Heart left ventricle (tissue), 16 donors: ENCODE results near the gene TPR. TPM values are rescaled to one million over a fixed set of nuclear protein-coding genes. Genes with fewer than 3 reads are reported as not detected.

Experiments
- ATAC-seq, 4 donors: fragments of 200-7000 bp; cut with Tn5 transposase; one replicate each; pipeline ENCODE4 v1.9.1; 2020 to 2022; ENCODE audit warnings: moderate library complexity in 4 of 4, mild to moderate bottlenecking in 3 of 4, moderate number of reproducible peaks in 1 of 4
- DNase-seq, 5 donors: peaks; one replicate each; pipeline ENCODE4 v3.0.0-alpha.2; 2020
- H3K27ac ChIP-seq, 12 donors: fragments of 200-600 bp; sonication (generic) in 4 of 12; one replicate each; pipeline versions ENCODE4 v1.5.0 to v1.8.0; 2016 to 2022; ENCODE audit warnings: mild to moderate bottlenecking in 2 of 12
- H3K27me3 ChIP-seq, 9 donors: fragments of 200-600 bp; sonication (generic) in 2 of 9; one replicate each; pipeline versions ENCODE4 v1.5.1 to v1.8.0; 2016 to 2022; ENCODE audit warnings: mild to moderate bottlenecking in 3 of 9
- H3K36me3 ChIP-seq, 9 donors: fragments of 200-600 bp; sonication (generic) in 2 of 9; one replicate each; pipeline versions ENCODE4 v1.5.0 to v1.8.0; 2018 to 2022; ENCODE audit warnings: mild to moderate bottlenecking in 2 of 9
- H3K4me1 ChIP-seq, 12 donors: fragments of 200-600 bp; sonication (generic) in 4 of 12; one replicate each; pipeline versions ENCODE4 v1.5.0 to v1.8.0; 2016 to 2022; ENCODE audit warnings: mild to moderate bottlenecking in 3 of 12
- H3K4me3 ChIP-seq, 12 donors: fragments of 200-600 bp; sonication (generic) in 4 of 12; one replicate each; pipeline versions ENCODE4 v1.5.0 to v1.8.0; 2017 to 2022; ENCODE audit warnings: mild to moderate bottlenecking in 9 of 12, moderate library complexity in 4 of 12
- H3K9me3 ChIP-seq, 12 donors: fragments of 200-600 bp; sonication (generic) in 4 of 12; one replicate each; pipeline versions ENCODE4 v1.5.0 to v1.8.0; 2016 to 2022; ENCODE audit warnings: mild to moderate bottlenecking in 1 of 12
- POLR2A ChIP-seq, 2 donors: fragments of 450-650 bp; IDR thresholded peaks; one replicate each; pipeline ENCODE4 v1.6.1; 2017; ENCODE audit warnings: antibody characterized with exemption in 2 of 2, mild to moderate bottlenecking in 2 of 2, moderate library complexity in 2 of 2
- WGBS, 4 donors: extraction: QIAGEN DNeasy Blood & Tissue Kit in 2 of 4; methylation state at CpG; one replicate each; pipeline versions ENCODE4 v1.1.5 to v1.1.7; 2013 to 2018; 5-methylcytosine and 5-hydroxymethylcytosine counted together
- intact Hi-C, 10 donors: fragments of 100-400 bp; cut with DNase I; formaldehyde crosslinking; loops; one replicate each; pipeline versions ENCODE4 v1.11.1 to v1.14.2; 2022
- polyA plus RNA-seq, 2 donors: library from polyadenylated mRNA; stranded (reverse); fragments of 200-250 nt; gene quantifications; one replicate each; pipeline ENCODE4 v1.2.3, GENCODE V29; 2013
- total RNA-seq, 9 donors: library from RNA; depleted of rRNA in 2 of 9; stranded (reverse); fragments of >200 nt in 2 of 9; fragmentation: NEBNext Ultra II Directional in 3 of 9; extraction: Animal tissue kit (Norgen Biotek cat#: 25700) in 3 of 9; gene quantifications; one replicate each; pipeline versions ENCODE4 v1.1.0 to v1.2.4, GENCODE V29; 2016 to 2023
- TF ChIP-seq, protein P1 (sequence below), 12 donors: fragments of 200-600 bp; sonication (generic) in 4 of 12; IDR thresholded peaks; one replicate each; pipeline versions ENCODE4 v1.5.0 to v1.8.0; 2018 to 2022; ENCODE audit warnings: antibody characterized with exemption in 12 of 12, mild to moderate bottlenecking in 5 of 12
- donor health status: ischemic (EF 13 %, LVEDD 7.1; RV severe dilation, severe dysfunction).
- donor health status: healthy with polysubstance abuse.
- donor health status: DM: no; HTN: yes; CAD: no.
- donor health status: DM: no; HTN: no; CAD: no.
- donor health status: ischemic (EF 25% LVEDD 6.9; RV normal size, moderate dysfunction).
- donor health status: ischemic (EF 25% LVEDD 5.7; RV mildly dilated, moderate dysfunction).
- donor health status: healthy.
- donor health status: DM: yes; HTN: yes; CAD: no.
- donor health status: ischemic (EF 35%, LVEDD 5.7; RV mildly dilated, moderate dysfunction).
- donor health status: nonischemic (EF 11% LVEDD 7.7; RV severe dilation, severe dysfunction).
- donor health status: DM: yes; HTN: yes; CAD: no.
- donor health status: PGD.
- donor health status: ischemic (EF 29% LVEDD 5.4; RV normal size, mild dysfunction).
- donor health status: nonischemic (EF 23%, LVEDD 6.1; RV moderate dilation, normal function).

The TPR gene
- total and polyA plus RNA-seq, 11 donors: 11.0 to 90.8 (median 54.3) TPM

- H3K9me3 ChIP-seq: no peaks in the 10 kb centered on the region
- no peak for TF ChIP-seq POLR2A (IDR thresholded peaks at IDR 0.05)
- TF ChIP-seq, protein P1, sequence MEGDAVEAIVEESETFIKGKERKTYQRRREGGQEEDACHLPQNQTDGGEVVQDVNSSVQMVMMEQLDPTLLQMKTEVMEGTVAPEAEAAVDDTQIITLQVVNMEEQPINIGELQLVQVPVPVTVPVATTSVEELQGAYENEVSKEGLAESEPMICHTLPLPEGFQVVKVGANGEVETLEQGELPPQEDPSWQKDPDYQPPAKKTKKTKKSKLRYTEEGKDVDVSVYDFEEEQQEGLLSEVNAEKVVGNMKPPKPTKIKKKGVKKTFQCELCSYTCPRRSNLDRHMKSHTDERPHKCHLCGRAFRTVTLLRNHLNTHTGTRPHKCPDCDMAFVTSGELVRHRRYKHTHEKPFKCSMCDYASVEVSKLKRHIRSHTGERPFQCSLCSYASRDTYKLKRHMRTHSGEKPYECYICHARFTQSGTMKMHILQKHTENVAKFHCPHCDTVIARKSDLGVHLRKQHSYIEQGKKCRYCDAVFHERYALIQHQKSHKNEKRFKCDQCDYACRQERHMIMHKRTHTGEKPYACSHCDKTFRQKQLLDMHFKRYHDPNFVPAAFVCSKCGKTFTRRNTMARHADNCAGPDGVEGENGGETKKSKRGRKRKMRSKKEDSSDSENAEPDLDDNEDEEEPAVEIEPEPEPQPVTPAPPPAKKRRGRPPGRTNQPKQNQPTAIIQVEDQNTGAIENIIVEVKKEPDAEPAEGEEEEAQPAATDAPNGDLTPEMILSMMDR (IDR thresholded peaks at IDR 0.05): no peak
- ATAC-seq: no peak
- WGBS, 4 donors: 82 to 89% (median 84%) methylated on average over 3 of the region's 3 CpGs
- H3K27ac ChIP-seq: no peak overlapping the region
- H3K4me1 ChIP-seq: no peaks in the 10 kb centered on the region
- intact Hi-C loops: no loop called here
- H3K27me3 ChIP-seq: no peaks in the 10 kb centered on the region
- no peaks in the 10 kb centered on the region for H3K36me3 ChIP-seq
- no peak for DNase-seq
- no peak overlapping the region for H3K4me3 ChIP-seq
These were observed 77.5 kb downstream of the TPR start for GRCh38 chr1:186297439-186298045.

DNA sequence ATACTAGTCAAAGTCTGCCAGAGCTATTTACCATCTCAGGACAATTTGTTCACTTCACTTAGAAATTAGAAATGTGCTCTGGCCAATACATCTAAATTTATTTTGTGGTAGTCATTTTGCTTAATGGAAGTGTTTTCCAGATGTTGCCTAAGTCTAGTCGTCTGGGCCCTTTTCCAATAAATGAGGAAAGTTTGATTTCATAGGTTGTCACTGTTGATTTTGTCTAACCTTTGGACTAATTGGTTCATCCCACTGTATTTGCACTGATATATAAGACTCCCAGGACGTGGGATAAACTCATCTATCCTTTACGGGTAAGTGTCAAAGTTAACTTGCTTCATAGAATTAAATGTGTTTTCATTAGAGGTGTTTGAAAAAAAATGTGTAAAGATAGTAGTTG, 79.1 kb downstream of the TPR start, which contains the start of gene PRG4:
TSS of gene PRG4 (plus strand) at position 300 of the 400 bp plus-strand sequence.
- ATAC-seq: no peak

DNA sequence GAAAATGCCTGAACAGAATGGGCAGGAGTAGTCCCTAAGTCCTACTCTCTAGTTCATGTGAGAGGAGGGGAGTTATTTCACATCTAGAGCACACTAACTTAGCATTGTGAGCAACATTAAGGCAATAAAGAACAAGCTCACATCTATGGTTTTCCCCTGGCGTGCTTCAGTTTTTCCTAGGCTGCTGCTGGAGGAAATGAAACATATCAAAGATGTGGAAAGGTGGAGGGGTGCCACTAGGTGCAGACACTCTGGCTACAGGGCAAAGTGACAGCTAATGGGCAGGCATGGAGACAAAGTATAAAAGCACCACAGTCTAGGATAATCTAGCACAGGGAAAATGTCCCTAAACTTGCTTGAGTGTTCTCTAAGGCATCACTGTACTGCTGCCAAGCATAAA, 82.2 kb downstream of the TPR start:
- H3K27ac ChIP-seq: no peak overlapping the region
- H3K4me1 ChIP-seq: no peaks in the 10 kb centered on the region
- DNase-seq (no peak), ATAC-seq (no peak)
- no peaks in the 10 kb centered on the region for H3K9me3 ChIP-seq
- intact Hi-C loops: no loop called here
- H3K36me3 ChIP-seq: no peaks in the 10 kb centered on the region
- peaks cover 0 to 3% (median 0%) of the 10 kb centered on the region in 9 donors for H3K27me3 ChIP-seq
- 46 to 66% (median 58%) methylated on average over 1 of the region's 1 CpG for WGBS, 4 donors
- TF ChIP-seq, protein P1 (IDR thresholded peaks at IDR 0.05): no peak
- TF ChIP-seq POLR2A (IDR thresholded peaks at IDR 0.05): no peak
- H3K4me3 ChIP-seq: no peak overlapping the region

More for the DNA sequence above, 79.1 kb downstream of the TPR start, which contains the start of gene PRG4:
- Histone ChIP-seq H3K4me3 (no peak within 1 kb of the TSS), H3K36me3 (no peaks in the 10 kb centered on the region), H3K27ac (no peak within 1 kb of the TSS), H3K4me1 (no peaks in the 10 kb centered on the region), H3K27me3 (peaks cover 0 to 3% (median 0%) of the 10 kb centered on the region in 9 donors), H3K9me3 (no peaks in the 10 kb centered on the region)
- no peak for DNase-seq
- TF ChIP-seq, protein P1 (IDR thresholded peaks at IDR 0.05): no peak
- TF ChIP-seq POLR2A (IDR thresholded peaks at IDR 0.05): no peak
- intact Hi-C loops: no loop called here
- WGBS, 4 donors: 47 to 57% (median 50%) methylated on average over 3 of the region's 3 CpGs

DNA sequence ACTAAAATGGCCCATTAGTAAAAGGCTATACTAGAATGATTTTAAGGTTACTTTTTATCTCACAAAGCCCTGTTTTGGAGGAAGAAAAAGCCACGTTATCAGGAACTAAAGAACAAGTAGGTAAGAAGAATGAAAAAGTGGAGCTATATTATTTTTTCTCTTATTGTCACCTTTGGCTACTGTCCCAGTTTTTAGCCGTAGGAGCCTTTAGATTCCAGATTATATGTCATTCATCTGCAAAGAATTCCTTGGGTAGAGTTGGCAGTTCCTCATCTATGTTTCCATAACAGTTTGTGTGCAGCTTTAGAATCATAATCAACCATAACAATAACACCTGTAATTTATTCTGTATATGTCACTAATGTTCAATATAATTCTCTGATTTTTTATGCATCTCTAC, 83.8 kb downstream of the TPR start:
- H3K4me3 ChIP-seq: no peak overlapping the region
- H3K27me3 ChIP-seq: peaks cover 0 to 3% (median 0%) of the 10 kb centered on the region in 9 donors
- no peaks in the 10 kb centered on the region for H3K9me3 ChIP-seq
- 57 to 61% (median 59%) methylated on average over 2 of the region's 2 CpGs for WGBS, 4 donors
- TF ChIP-seq, protein P1 (IDR thresholded peaks at IDR 0.05): no peak
- no peak for TF ChIP-seq POLR2A (IDR thresholded peaks at IDR 0.05)
- no peak overlapping the region for H3K27ac ChIP-seq
- DNase-seq (no peak), ATAC-seq (no peak)
- intact Hi-C loops: no loop called here
- H3K4me1 ChIP-seq: no peaks in the 10 kb centered on the region
- H3K36me3 ChIP-seq: no peaks in the 10 kb centered on the region
